GM12891 (cell line): ENCODE data around the gene ASPM.

Source experiments
- DNase-seq: peaks from one replicate; pipeline ENCODE4 v3.0.0; 2011; ENCODE audit warnings: low spot score; ENCODE audit not compliant: insufficient read length
- FAIRE-seq: peaks from 2 replicates; lab custom pipeline; 2011; peaks lifted over from hg19 to GRCh38; lab: Jason Lieb, UNC
- PAX5 ChIP-seq: IDR thresholded peaks from 2 replicates; pipeline ENCODE4 v1.6.1; 2011; ENCODE audit warnings: low read length, moderate library complexity, mild to moderate bottlenecking; ENCODE audit not compliant: insufficient read depth, severe bottlenecking
- POLR2A ChIP-seq: IDR thresholded peaks from 2 replicates; pipeline ENCODE4 v1.6.1; 2011; ENCODE audit warnings: low read depth, low read length, control low read depth
- POLR2AphosphoS5 ChIP-seq: IDR thresholded peaks from 2 replicates; pipeline ENCODE4 v1.6.1; 2011; ENCODE audit warnings: low read depth, low read length, control low read depth
- POU2F2 ChIP-seq: IDR thresholded peaks from 2 replicates; pipeline ENCODE4 v1.6.1; 2011; ENCODE audit warnings: low read depth, mild to moderate bottlenecking, control low read depth, low read length, moderate library complexity
- SPI1 ChIP-seq: IDR thresholded peaks from 2 replicates; pipeline ENCODE4 v1.6.1; 2011; ENCODE audit warnings: low read depth, low read length, control low read depth
- TAF1 ChIP-seq: IDR thresholded peaks from 2 replicates; pipeline ENCODE4 v1.6.1; 2011; ENCODE audit warnings: low read depth, low read length, control low read depth

The ASPM gene

GRCh38 chr1:197178998-197179397 lies 32.5 kb upstream of the ASPM start:
- no peak for FAIRE-seq
- TF ChIP-seq POLR2A (no peak), POU2F2 (no peak), POLR2AphosphoS5 (no peak), TAF1 (no peak), PAX5 (no peak), SPI1 (no peak)

GRCh38 chr1:197174818-197175217 lies 28.3 kb upstream of the ASPM start:
- FAIRE-seq (no peak), DNase-seq (no peak)
- no peak for TF ChIP-seq PAX5
- TF ChIP-seq POLR2A = no peak
- no peak for TF ChIP-seq TAF1
- TF ChIP-seq SPI1 = no peak
- TF ChIP-seq POU2F2 = no peak
- no peak for TF ChIP-seq POLR2AphosphoS5

More at GRCh38 chr1:197178998-197179397, 32.5 kb upstream of the ASPM start:
- no peak for DNase-seq

DNA sequence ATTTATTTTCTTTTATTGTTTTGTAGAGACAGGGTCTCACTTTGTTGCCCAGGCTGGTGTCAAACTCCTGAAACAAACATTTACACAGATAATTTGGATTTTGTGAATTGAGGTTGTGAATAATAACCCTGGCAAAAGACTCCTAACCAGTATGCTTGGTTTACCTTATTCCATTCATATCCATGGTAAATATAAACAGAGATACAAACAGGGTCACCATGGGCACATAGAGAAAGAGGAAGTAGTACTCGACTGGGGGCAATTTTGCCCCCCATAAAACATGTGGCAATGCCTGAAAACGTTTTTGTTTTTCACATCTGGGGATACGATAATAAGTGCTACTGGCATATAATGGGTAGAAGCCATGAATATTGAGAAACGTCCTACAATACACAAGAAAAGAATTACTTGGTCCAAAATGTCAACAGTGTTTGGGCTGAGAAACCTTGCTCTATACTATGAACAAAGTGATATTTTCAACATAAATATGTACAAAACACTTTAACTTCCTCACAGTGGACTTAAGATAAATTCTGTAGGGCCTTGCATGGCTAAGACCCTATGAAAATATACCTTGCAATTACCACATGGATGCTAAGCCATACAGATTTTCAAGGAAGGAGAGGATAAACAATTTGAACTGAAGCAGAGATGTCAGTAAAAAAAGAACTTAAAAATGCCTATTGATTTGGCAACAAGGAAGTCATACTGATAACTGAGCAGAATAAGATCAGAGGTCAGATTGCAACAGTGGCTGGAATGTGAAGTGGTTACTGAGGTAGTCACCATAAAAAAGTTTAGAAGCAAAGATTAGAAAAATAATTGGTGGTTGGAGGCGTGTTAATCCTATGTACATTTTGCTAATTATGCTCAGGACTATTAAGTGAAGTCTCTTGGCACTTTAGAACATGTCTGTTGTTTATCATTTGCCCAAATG lies 27.4 kb upstream of the ASPM start:
- DNase-seq (no peak), FAIRE-seq (no peak)
- TF ChIP-seq POU2F2 (no peak), POLR2A (no peak), POLR2AphosphoS5 (no peak)

DNA sequence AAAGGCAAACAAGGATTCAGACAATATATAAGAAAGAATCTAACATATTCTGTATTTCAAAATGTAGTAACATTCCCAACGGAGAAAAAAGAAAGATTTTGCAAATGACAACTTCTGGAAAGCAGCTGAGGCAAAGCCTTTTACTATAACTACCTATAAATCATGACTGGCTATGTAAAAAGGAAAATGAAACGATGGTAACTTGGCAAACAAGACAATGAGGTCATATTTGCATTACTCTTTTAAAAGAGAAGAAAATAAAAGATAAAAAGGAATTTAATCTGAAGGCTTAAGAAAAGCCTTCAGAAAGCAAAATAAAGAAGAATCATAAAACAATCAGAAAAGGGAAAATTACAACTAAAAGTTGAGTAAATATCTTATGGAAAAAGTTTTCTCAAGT lies 25.1 kb upstream of the ASPM start:
- FAIRE-seq (no peak), DNase-seq (no peak)
- no peak for TF ChIP-seq SPI1
- TF ChIP-seq POLR2AphosphoS5 = no peak
- TF ChIP-seq POLR2A = no peak
- TF ChIP-seq POU2F2 = no peak
- TF ChIP-seq TAF1 = no peak
- no peak for TF ChIP-seq PAX5

- no peak for TF ChIP-seq SPI1
- no peak for TF ChIP-seq TAF1
- no peak for TF ChIP-seq PAX5
- no peak for TF ChIP-seq POLR2A
- TF ChIP-seq POU2F2 = no peak
- TF ChIP-seq POLR2AphosphoS5 = no peak
These were observed 24.1 kb upstream of the ASPM start for GRCh38 chr1:197170538-197170937.

DNA sequence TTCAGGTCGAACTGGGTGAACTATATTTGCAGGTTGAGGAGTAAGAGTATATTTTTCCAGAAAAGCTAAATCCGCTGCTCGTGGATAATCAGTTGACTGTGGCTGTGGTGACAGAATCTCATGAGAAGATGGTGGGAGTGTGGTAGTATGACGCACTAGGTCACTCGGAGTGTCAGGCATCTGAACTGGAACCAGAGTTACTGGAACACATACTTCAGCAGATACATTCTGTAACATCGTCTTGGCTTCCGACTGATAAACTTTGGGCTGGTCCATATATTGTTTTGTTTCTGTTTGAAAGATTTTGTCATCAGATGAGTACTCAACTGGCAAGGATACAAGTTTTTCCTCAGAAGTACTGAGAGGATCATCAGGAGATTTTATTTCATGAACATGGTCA lies 13.0 kb upstream of the ASPM start:
- no peak for DNase-seq
- no peak for FAIRE-seq
- TF ChIP-seq PAX5 = no peak
- TF ChIP-seq SPI1 = no peak
- no peak for TF ChIP-seq TAF1
- no peak for TF ChIP-seq POLR2AphosphoS5
- TF ChIP-seq POLR2A = no peak
- TF ChIP-seq POU2F2 = no peak

More at GRCh38 chr1:197170538-197170937, 24.1 kb upstream of the ASPM start:
- no peak for FAIRE-seq
- no peak for DNase-seq

DNA sequence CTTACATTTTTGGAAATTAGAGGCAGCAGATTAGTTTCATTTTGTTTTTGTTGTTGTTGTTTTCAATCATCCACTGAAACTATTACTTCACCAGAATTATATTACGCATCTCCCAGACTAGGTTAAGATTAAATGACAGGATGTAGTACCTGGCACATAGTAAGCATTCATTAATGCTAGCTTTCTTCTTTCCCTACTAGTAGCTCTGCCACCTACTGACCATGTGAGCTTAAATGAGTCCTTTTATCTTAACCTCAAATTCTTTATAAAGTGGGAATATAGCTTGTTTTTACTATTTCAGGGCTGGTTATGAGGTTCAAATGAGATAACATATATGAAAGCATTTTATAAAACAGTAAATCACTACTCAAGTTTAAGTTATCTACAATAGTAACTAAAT lies 10.2 kb upstream of the ASPM start:
- no peak for DNase-seq
- FAIRE-seq = no peak
- TF ChIP-seq SPI1 (no peak), POLR2AphosphoS5 (no peak), POU2F2 (no peak), PAX5 (no peak), TAF1 (no peak), POLR2A (no peak)

DNA sequence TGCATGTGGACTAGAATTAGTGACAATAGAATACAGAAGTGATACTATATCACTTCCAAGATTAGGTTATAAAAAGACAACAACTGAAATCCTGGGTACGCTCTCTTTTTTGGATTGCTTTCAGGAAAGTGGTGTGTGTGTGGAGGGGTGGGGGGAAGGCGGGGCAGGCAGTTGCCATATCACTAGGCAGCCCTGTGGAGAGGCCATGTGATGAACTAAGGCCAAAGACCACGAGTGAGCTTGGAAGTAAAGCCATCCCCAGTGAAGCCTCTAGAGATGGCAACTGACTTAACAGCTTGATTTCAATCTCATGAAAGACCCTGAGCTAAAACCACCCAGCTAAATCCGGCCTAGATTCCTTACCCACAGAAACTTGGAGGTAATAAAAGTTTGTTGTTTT lies 6.2 kb upstream of the ASPM start:
- DNase-seq (no peak), FAIRE-seq (no peak)
- no peak for TF ChIP-seq POLR2A
- no peak for TF ChIP-seq PAX5
- TF ChIP-seq TAF1 = no peak
- no peak for TF ChIP-seq POLR2AphosphoS5
- TF ChIP-seq POU2F2 = no peak
- TF ChIP-seq SPI1 = no peak

DNA sequence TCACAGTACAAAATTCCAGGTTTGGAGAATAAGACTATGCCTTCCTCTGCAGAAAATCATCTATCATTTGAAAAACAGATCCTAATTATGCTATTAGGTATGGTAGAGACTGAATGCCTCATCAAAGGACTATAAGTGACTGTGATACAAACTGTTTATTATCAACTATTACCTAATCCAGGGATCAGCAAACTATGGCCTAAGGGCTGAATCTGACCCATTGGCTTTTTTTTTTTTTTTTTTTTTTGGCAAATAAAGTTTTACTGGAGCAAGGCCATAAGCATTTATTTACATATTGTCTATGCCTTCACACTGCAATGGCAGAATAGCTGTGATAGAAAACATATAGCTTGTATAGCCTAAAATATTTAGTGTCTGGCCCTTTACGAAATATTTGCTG lies 4.7 kb upstream of the ASPM start:
- DNase-seq (no peak), FAIRE-seq (no peak)
- TF ChIP-seq POLR2A (no peak), TAF1 (no peak), POU2F2 (no peak), PAX5 (no peak), SPI1 (no peak), POLR2AphosphoS5 (no peak)
